ENCODE data around the gene TTLL6.

GRCh38 chr17:48818361-48818841 lies 1.4 kb upstream of the TTLL6 start:
- TF ChIP-seq CTCF (IDR thresholded peaks at IDR 0.05) (no peak), POLR2A (IDR thresholded peaks at IDR 0.05) (no peak)
